B cell (primary cell): Measurements from ENCODE around the gene FXYD1.

Experiments used
- CTCF ChIP-seq: fragments of 200-600 bp; IDR thresholded peaks from one replicate; pipeline ENCODE4 v1.8.0; 2022; ENCODE audit warnings: antibody characterized with exemption, mild to moderate bottlenecking
- EZH2 ChIP-seq: IDR thresholded peaks from 2 replicates; pipeline ENCODE4 v1.6.1; 2012; ENCODE audit warnings: borderline replicate concordance, low read depth, mild to moderate bottlenecking, moderate library complexity, low read length; ENCODE audit not compliant: insufficient read depth, poor library complexity, severe bottlenecking

GRCh38 chr19:35119091-35119490 is 19.5 kb upstream of the FXYD1 start:
- TF ChIP-seq CTCF, result no peak
- no peak for TF ChIP-seq EZH2
